OCI-LY1 (cell line): Measurements from ENCODE around the gene HAGH.

Source experiments
- H2AFZ ChIP-seq: fragments of 200-600 bp; sonication (generic), shearing (Covaris generic); 2 replicates; pipeline ENCODE4 v1.6.0; 2014; ENCODE audit warnings: antibody characterized with exemption, mild to moderate bottlenecking, low read length
- H3F3A ChIP-seq: fragments of 200-600 bp; sonication (generic), shearing (Covaris generic); 2 replicates; pipeline ENCODE4 v1.6.0; 2014; ENCODE audit warnings: mild to moderate bottlenecking, antibody characterized with exemption, low read length, moderate library complexity; ENCODE audit not compliant: insufficient read depth
- H3K27ac ChIP-seq: fragments of 200-600 bp; sonication (generic); 2 replicates; pipeline ENCODE4 v1.5.1; 2014; ENCODE audit warnings: low read length, mixed run types, mild to moderate bottlenecking, low read depth; ENCODE audit not compliant: poor library complexity, severe bottlenecking
- H3K27me3 ChIP-seq: fragments of 200-600 bp; sonication (generic); 2 replicates; pipeline ENCODE4 v1.6.0; 2014; ENCODE audit warnings: antibody characterized with exemption, mild to moderate bottlenecking, low read length, moderate library complexity; ENCODE audit not compliant: insufficient read depth
- H3K36me3 ChIP-seq: fragments of 200-600 bp; sonication (generic); 2 replicates; pipeline ENCODE4 v1.6.1; 2014; ENCODE audit warnings: mild to moderate bottlenecking, antibody characterized with exemption, low read length, moderate library complexity, mixed read lengths; ENCODE audit not compliant: insufficient read depth
- H3K4me1 ChIP-seq: fragments of 200-600 bp; sonication (generic); 2 replicates; pipeline ENCODE4 v1.5.1; 2014; ENCODE audit warnings: mild to moderate bottlenecking, low read length, moderate library complexity; ENCODE audit not compliant: insufficient read depth, severe bottlenecking
- H3K4me2 ChIP-seq: fragments of 200-600 bp; sonication (generic), shearing (Covaris generic); 2 replicates; pipeline ENCODE4 v1.6.1; 2014; ENCODE audit warnings: low read length
- H3K4me3 ChIP-seq: fragments of 200-600 bp; sonication (generic); 2 replicates; pipeline ENCODE4 v1.5.1; 2014; ENCODE audit warnings: low read length, low read depth, mild to moderate bottlenecking, mixed read lengths; ENCODE audit not compliant: poor library complexity, severe bottlenecking
- H3K79me2 ChIP-seq: fragments of 200-600 bp; shearing (Covaris generic); 2 replicates; pipeline ENCODE4 v1.6.1; 2016; ENCODE audit warnings: mixed run types, low read length, mixed read lengths; ENCODE audit not compliant: insufficient read depth
- H3K9ac ChIP-seq: fragments of 200-600 bp; sonication (generic), shearing (Covaris generic); 2 replicates; pipeline ENCODE4 v1.6.1; 2014; ENCODE audit warnings: mild to moderate bottlenecking, low read length, mixed read lengths
- H3K9me2 ChIP-seq: fragments of 200-600 bp; sonication (generic), shearing (Covaris generic); 2 replicates; pipeline ENCODE4 v1.6.1; 2014; ENCODE audit warnings: low read depth, mild to moderate bottlenecking, low read length, mixed read lengths
- H3K9me3 ChIP-seq: fragments of 200-600 bp; shearing (Covaris generic); 2 replicates; pipeline ENCODE4 v1.6.1; 2014; ENCODE audit warnings: low read length, mixed read lengths
- H4K20me1 ChIP-seq: fragments of 200-600 bp; sonication (generic), shearing (Covaris generic); 2 replicates; pipeline ENCODE4 v1.6.0; 2016; ENCODE audit warnings: mild to moderate bottlenecking, low read length; ENCODE audit not compliant: insufficient read depth
- EZH2 ChIP-seq: fragments of 200-600 bp; sonication (generic), shearing (Covaris generic); IDR thresholded peaks from 2 replicates; pipeline ENCODE4 v1.8.0; 2017; ENCODE audit warnings: borderline replicate concordance, mixed run types, mild to moderate bottlenecking, antibody characterized with exemption, low read length, moderate library complexity, mixed read lengths
- TF ChIP-seq, protein P1 (sequence below): fragments of 200-600 bp; sonication (generic), shearing (Covaris generic); IDR thresholded peaks from 2 replicates; pipeline ENCODE4 v1.5.1; 2017; ENCODE audit warnings: mild to moderate bottlenecking, antibody characterized with exemption, low read length, moderate library complexity, mixed read lengths

HAGH gene

GRCh38 chr16:1845985-1846384 lies 19.4 kb upstream of the HAGH start:
- Histone ChIP-seq H3K27me3 (no peaks in the 10 kb centered on the region), H3K9ac (no peak overlapping the region), H2AFZ (no peak overlapping the region), H3K36me3 (no peaks in the 10 kb centered on the region), H3K79me2 (no peaks in the 10 kb centered on the region), H3K9me3 (no peaks in the 10 kb centered on the region), H3K4me2 (no peak overlapping the region), H4K20me1 (no peaks in the 10 kb centered on the region), H3K9me2 (no peaks in the 10 kb centered on the region), H3F3A (no peaks in the 10 kb centered on the region), H3K4me1 (no peaks in the 10 kb centered on the region), H3K27ac (no peak overlapping the region), H3K4me3 (no peak overlapping the region)
- TF ChIP-seq, protein P1, sequence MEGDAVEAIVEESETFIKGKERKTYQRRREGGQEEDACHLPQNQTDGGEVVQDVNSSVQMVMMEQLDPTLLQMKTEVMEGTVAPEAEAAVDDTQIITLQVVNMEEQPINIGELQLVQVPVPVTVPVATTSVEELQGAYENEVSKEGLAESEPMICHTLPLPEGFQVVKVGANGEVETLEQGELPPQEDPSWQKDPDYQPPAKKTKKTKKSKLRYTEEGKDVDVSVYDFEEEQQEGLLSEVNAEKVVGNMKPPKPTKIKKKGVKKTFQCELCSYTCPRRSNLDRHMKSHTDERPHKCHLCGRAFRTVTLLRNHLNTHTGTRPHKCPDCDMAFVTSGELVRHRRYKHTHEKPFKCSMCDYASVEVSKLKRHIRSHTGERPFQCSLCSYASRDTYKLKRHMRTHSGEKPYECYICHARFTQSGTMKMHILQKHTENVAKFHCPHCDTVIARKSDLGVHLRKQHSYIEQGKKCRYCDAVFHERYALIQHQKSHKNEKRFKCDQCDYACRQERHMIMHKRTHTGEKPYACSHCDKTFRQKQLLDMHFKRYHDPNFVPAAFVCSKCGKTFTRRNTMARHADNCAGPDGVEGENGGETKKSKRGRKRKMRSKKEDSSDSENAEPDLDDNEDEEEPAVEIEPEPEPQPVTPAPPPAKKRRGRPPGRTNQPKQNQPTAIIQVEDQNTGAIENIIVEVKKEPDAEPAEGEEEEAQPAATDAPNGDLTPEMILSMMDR, result no peak

- no peak overlapping the region for H3K4me2 ChIP-seq
- H3K4me3 ChIP-seq, result no peak overlapping the region
- no peak overlapping the region for H3K9ac ChIP-seq
- H3K36me3 ChIP-seq, result no peaks in the 10 kb centered on the region
- no peak overlapping the region for H3K27ac ChIP-seq
- H3K9me3 ChIP-seq, result no peaks in the 10 kb centered on the region
- H3K27me3 ChIP-seq, result no peaks in the 10 kb centered on the region
- H3K79me2 ChIP-seq, result no peaks in the 10 kb centered on the region
- H3K4me1 ChIP-seq, result no peaks in the 10 kb centered on the region
- no peaks in the 10 kb centered on the region for H4K20me1 ChIP-seq
- H2AFZ ChIP-seq, result no peak overlapping the region
- H3F3A ChIP-seq, result no peaks in the 10 kb centered on the region
- H3K9me2 ChIP-seq, result no peaks in the 10 kb centered on the region
- TF ChIP-seq, protein P1, result no peak
- TF ChIP-seq EZH2, result no peak
These were observed 12.9 kb upstream of the HAGH start for GRCh38 chr16:1839554-1839953.

DNA sequence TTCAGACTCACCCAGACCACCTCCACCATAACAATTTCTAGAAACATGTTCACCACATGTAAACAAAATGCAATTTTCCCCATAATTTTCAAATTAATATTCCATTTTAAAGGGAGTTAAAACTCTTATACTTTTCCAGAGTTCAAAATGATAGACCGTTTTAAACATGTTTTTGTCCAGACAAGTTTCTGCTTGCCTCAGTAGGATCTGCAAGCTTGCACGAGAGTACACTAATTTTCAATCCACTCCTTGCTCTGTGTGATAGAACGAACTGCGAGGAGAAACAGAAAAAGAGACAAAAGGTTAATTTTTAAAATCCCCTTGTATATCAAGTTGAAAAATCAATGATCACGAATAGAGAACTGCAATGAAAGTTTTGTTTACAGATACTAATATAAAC lies 7.5 kb upstream of the HAGH start:
- Histone ChIP-seq H3K4me1 (no peaks in the 10 kb centered on the region), H2AFZ (no peak overlapping the region), H3K36me3 (no peaks in the 10 kb centered on the region; the same call in 1 of the 2 replicates), H3K9me3 (no peaks in the 10 kb centered on the region), H3K4me2 (no peak overlapping the region), H3F3A (no peaks in the 10 kb centered on the region), H4K20me1 (no peaks in the 10 kb centered on the region), H3K79me2 (no peaks in the 10 kb centered on the region), H3K27ac (no peak overlapping the region), H3K9me2 (no peaks in the 10 kb centered on the region), H3K9ac (no peak overlapping the region), H3K4me3 (no peak overlapping the region), H3K27me3 (no peaks in the 10 kb centered on the region; the same call in 1 of the 2 replicates)
- TF ChIP-seq EZH2, result no peak
- TF ChIP-seq, protein P1, result no peak
